HepG2 (cell line): ENCODE results near the gene TM4SF5. TPM values are rescaled to one million over a fixed set of nuclear protein-coding genes. Genes with fewer than 3 reads are reported as not detected.
A peak's percentile ranks its signal among the peaks of the same experiment; 100 is the strongest.

ENCODE experiments used
- ATAC-seq: fragments of 200-7000 bp; cut with Tn5 transposase; 3 replicates; pipeline ENCODE4 v1.9.1; 2020; ENCODE audit warnings: mild to moderate bottlenecking, moderate library complexity
- BruUV-seq: library from RNA; stranded (reverse); fragments of 400-500 nt; replicated peaks from 2 replicates; lab custom pipeline; 2021; lab: Mats Ljungman, UMichigan
- CTCF ChIA-PET: fragments of 300-600 bp; formaldehyde crosslinking; extraction: SDS; loops from one replicate; lab custom pipeline; 2021; ENCODE audit warnings: low total read pairs, inconsistent platforms, low intra/inter-chr PET ratio; lab: Yijun Ruan, JAX
- POLR2A ChIA-PET: fragments of 350-600 bp; sonication (Branson Sonifier 250); formaldehyde crosslinking; loops from one replicate; lab custom pipeline; 2020; ENCODE audit warnings: antibody characterized with exemption, inconsistent platforms; lab: Yijun Ruan, JAX
- DNase-seq: peaks from one replicate; pipeline ENCODE4 v3.0.0-alpha.2; 2015; ENCODE audit warnings: low spot score
- FAIRE-seq: peaks from 3 replicates; lab custom pipeline; 2011; peaks lifted over from hg19 to GRCh38; lab: Jason Lieb, UNC
- H2AFZ ChIP-seq: one replicate; pipeline ENCODE4 v1.6.1; 2011; ENCODE audit warnings: low read length, inconsistent platforms
- H3K27ac ChIP-seq: fragments of 300-600 bp; 3 replicates; pipeline ENCODE4 v1.8.0; 2011; ENCODE audit warnings: mixed run types, mild to moderate bottlenecking, mixed read lengths, low read length, inconsistent platforms; ENCODE audit not compliant: insufficient read depth; ENCODE audit errors: extremely low read length
- H3K27me3 ChIP-seq, 2 experiments: fragments of 200-600 bp in 1 of 2; 2 replicates in 1 of 2; 3 replicates in 1 of 2; pipeline versions ENCODE4 v1.6.0 to v1.8.0; 2011; ENCODE audit warnings: low read length in 2 of 2, mild to moderate bottlenecking in 2 of 2, moderate library complexity in 2 of 2, inconsistent platforms in 1 of 2; ENCODE audit not compliant: insufficient read depth in 2 of 2, control insufficient read depth in 1 of 2
- H3K36me3 ChIP-seq, 2 experiments: fragments of 200-600 bp in 1 of 2; replicated peaks in 1 of 2; 2 replicates in 1 of 2; 3 replicates in 1 of 2; pipeline versions ENCODE4 v1.5.1 to v1.8.0; 2011; ENCODE audit warnings: low read length in 2 of 2, inconsistent platforms in 1 of 2; ENCODE audit not compliant: insufficient read depth in 2 of 2, control insufficient read depth in 1 of 2
- H3K4me1 ChIP-seq: 2 replicates; pipeline ENCODE4 v1.5.1; 2012; ENCODE audit warnings: low read length, inconsistent platforms; ENCODE audit not compliant: insufficient read depth
- H3K4me2 ChIP-seq: 2 replicates; pipeline ENCODE4 v1.6.0; 2011; ENCODE audit warnings: low read depth, low read length, inconsistent platforms
- H3K4me3 ChIP-seq, 3 experiments: fragments of 200-600 bp in 1 of 3; sonication (generic), shearing (Covaris generic) in 1 of 3; replicated peaks in 1 of 3; 2 replicates each; pipeline ENCODE4 v1.5.1; 2011 to 2016; ENCODE audit warnings: low read length in 3 of 3, inconsistent platforms in 2 of 3, low read depth in 2 of 3, mild to moderate bottlenecking in 2 of 3, control low read depth in 1 of 3, mixed read lengths in 1 of 3; ENCODE audit not compliant: insufficient read depth in 1 of 3
- H3K79me2 ChIP-seq: one replicate; pipeline ENCODE4 v1.6.1; 2011; ENCODE audit warnings: low read length, inconsistent platforms; ENCODE audit not compliant: insufficient read depth
- H3K9ac ChIP-seq: 2 replicates; pipeline ENCODE4 v1.6.0; 2011; ENCODE audit warnings: mild to moderate bottlenecking, low read depth, low read length, inconsistent platforms; ENCODE audit not compliant: insufficient read depth
- H3K9me3 ChIP-seq: 2 replicates; pipeline ENCODE4 v1.5.1; 2012; ENCODE audit warnings: mild to moderate bottlenecking, low read length
- H4K20me1 ChIP-seq: 2 replicates; pipeline ENCODE4 v1.6.0; 2011; ENCODE audit warnings: inconsistent platforms, mild to moderate bottlenecking, low read length, moderate library complexity; ENCODE audit not compliant: insufficient read depth
- ARID2 ChIP-seq: sonication (generic); formaldehyde crosslinking; IDR thresholded peaks from 2 replicates; pipeline ENCODE4 v1.8.1; 2022; ENCODE audit warnings: mild to moderate bottlenecking, missing genetic modification reagents, borderline replicate concordance
- CENPT ChIP-seq: sonication (generic); formaldehyde crosslinking; IDR thresholded peaks from 2 replicates; pipeline ENCODE4 v1.8.0; 2022; ENCODE audit warnings: low read depth, mild to moderate bottlenecking, moderate library complexity, missing genetic modification reagents
- DR1 ChIP-seq: sonication (generic); formaldehyde crosslinking; IDR thresholded peaks from 2 replicates; pipeline ENCODE4 v1.8.0; 2021; ENCODE audit warnings: mild to moderate bottlenecking, missing genetic modification reagents, inconsistent platforms
- HNF4G ChIP-seq, 2 experiments: sonication (generic) in 1 of 2; formaldehyde crosslinking in 1 of 2; IDR thresholded peaks; 2 replicates each; pipeline versions ENCODE4 v1.4.0 to v1.6.1; 2011 to 2020; ENCODE audit warnings: borderline replicate concordance in 2 of 2, low read depth in 2 of 2, mild to moderate bottlenecking in 2 of 2, low read length in 1 of 2, missing genetic modification reagents in 1 of 2, moderate library complexity in 1 of 2
- RBM22 ChIP-seq: fragments of 200-400 bp; formaldehyde crosslinking; optimal IDR thresholded peaks from 2 replicates; pipeline ENCODE3; 2017; ENCODE audit warnings: mild to moderate bottlenecking, low read length, moderate library complexity
- ZGPAT ChIP-seq: IDR thresholded peaks from 2 replicates; pipeline ENCODE4 v1.6.1; 2016; ENCODE audit warnings: mild to moderate bottlenecking
- ZNF317 ChIP-seq: sonication (generic); formaldehyde crosslinking; IDR thresholded peaks from 2 replicates; pipeline ENCODE4 v1.5.0; 2020; ENCODE audit warnings: mild to moderate bottlenecking, missing genetic modification reagents
- ZNF326 ChIP-seq: sonication (generic); formaldehyde crosslinking; IDR thresholded peaks from 2 replicates; pipeline ENCODE4 v1.4.0; 2020; ENCODE audit warnings: missing genetic modification reagents, borderline replicate concordance
- ZNF354B ChIP-seq: sonication (generic); formaldehyde crosslinking; IDR thresholded peaks from 2 replicates; pipeline ENCODE4 v1.8.0; 2022; ENCODE audit warnings: mild to moderate bottlenecking, missing genetic modification reagents
- ZSCAN21 ChIP-seq: sonication (generic); formaldehyde crosslinking; IDR thresholded peaks from 2 replicates; pipeline ENCODE4 v1.8.0; 2022; ENCODE audit warnings: mild to moderate bottlenecking, missing genetic modification reagents, moderate library complexity, borderline replicate concordance
- WGBS: methylation state at CpG from one replicate; pipeline ENCODE4 v1.1.6; 2017; ENCODE audit warnings: low lambda C conversion rate; 5-methylcytosine and 5-hydroxymethylcytosine counted together
- in situ Hi-C: cut with HindIII; loops from 2 replicates; pipeline ENCODE4 v1.10.0; 2017; ENCODE audit warnings: low pct_unique_long_range_greater_than_20kb; ENCODE audit not compliant: extremely low pct_ligation_motif_present
- intact Hi-C: fragments of 100-400 bp; cut with micrococcal nuclease; formaldehyde crosslinking; loops from one replicate; pipeline ENCODE4 v1.10.0; 2022; ENCODE audit not compliant: unreplicated experiment
- polyA plus RNA-seq, 8 experiments: library from polyadenylated mRNA; depleted of rRNA in 3 of 8; stranded (reverse) in 7 of 8; unstranded in 1 of 8; fragments of >200 nt; fragmentation: Illumina TruSeq in 4 of 8; extraction: Trizol in 4 of 8; gene quantifications; 2 replicates each; pipeline versions ENCODE4 v1.2.1 to v1.2.3, GENCODE V29; 2011 to 2016; ENCODE audit warnings: low read depth in 4 of 8, missing spikeins in 1 of 8, mixed read lengths in 1 of 8; ENCODE audit not compliant: insufficient read depth in 1 of 8
- total RNA-seq, 5 experiments: library from RNA; depleted of rRNA; stranded (reverse); fragments of >200 nt; fragmentation: Illumina TruSeq; extraction: Trizol; gene quantifications; 2 replicates each; pipeline ENCODE4 v1.2.3, GENCODE V29; 2016; ENCODE audit warnings: low read depth in 1 of 5
- TF ChIP-seq, protein P1 (sequence below): IDR thresholded peaks from 2 replicates; pipeline ENCODE4 v1.6.1; 2016; ENCODE audit warnings: low read depth
- TF ChIP-seq, protein P2 (sequence below): sonication (generic); formaldehyde crosslinking; IDR thresholded peaks from 2 replicates; pipeline ENCODE4 v1.4.0; 2020; ENCODE audit warnings: missing genetic modification reagents, borderline replicate concordance
- TF ChIP-seq, protein P3 (sequence below): sonication (generic); formaldehyde crosslinking; IDR thresholded peaks from 2 replicates; pipeline ENCODE4 v1.5.1; 2020; ENCODE audit warnings: missing genetic modification reagents, mild to moderate bottlenecking, borderline replicate concordance
- TF ChIP-seq, protein P4 (sequence below): sonication (generic); formaldehyde crosslinking; IDR thresholded peaks from 2 replicates; pipeline ENCODE4 v1.4.0; 2020; ENCODE audit warnings: missing genetic modification reagents, mild to moderate bottlenecking, borderline replicate concordance

TM4SF5 gene
- total and polyA plus RNA-seq, 2 of the 13 experiments (the other 11 are each of a cell fraction or from before 2014, with no cell fraction given) = 30.1 to 126 TPM

DNA sequence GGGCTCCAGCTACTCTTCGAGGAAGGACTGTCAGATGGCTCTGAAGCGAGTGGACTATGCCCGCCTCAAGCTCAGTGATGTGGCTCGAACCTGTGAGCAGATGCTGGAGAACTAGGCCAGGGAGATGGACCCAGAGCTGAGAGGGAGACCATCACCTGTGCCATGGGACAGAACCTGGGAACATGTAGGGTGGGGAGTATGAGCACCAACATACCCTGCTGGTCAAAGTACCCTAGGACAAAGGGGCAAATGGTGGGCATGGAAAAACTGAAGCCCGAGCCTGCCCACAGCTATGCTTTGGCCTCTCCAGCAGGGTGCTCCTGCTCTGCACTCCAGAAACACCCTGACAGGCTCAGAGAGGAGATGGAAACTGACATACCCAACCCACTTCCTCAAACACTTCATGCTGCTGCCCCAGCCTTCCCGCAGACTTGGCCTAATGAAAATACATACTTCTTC, 38.6 kb upstream of the TM4SF5 start:
- no peaks in the 10 kb centered on the region for H4K20me1 ChIP-seq
- no TSS peak for BruUV-seq
- in situ Hi-C loops (loop anchor here (5.0 to 10.0 kb wide), 2 partner anchors 52 to 149 kb away; partner anchors contain the start of genes GLTPD2 and VMO1), intact Hi-C loops (loop anchor here (5.0 kb wide), 1 partner anchor 39 kb away; the partner anchor contains the start of gene TM4SF5)
- H3K4me3 ChIP-seq = no peak overlapping the region
- no peaks in the 10 kb centered on the region; a peak in 2 of 5 replicates for H3K36me3 ChIP-seq
- no peaks in the 10 kb centered on the region; a peak in 1 of 5 replicates for H3K27me3 ChIP-seq
- H3K9me3 ChIP-seq = no peaks in the 10 kb centered on the region
- H3K4me2 ChIP-seq = peak overlapping the region; percentile 26; the same call in 1 of the 2 replicates
- CTCF ChIA-PET = interaction anchor here (1.3 to 3.5 kb wide), 3 partner anchors 56 to 155 kb away, joined by 5 to 51 read pairs (median 8); partner anchors contain the start of gene GLTPD2
- no peak for FAIRE-seq
- POLR2A ChIA-PET = interaction anchor here (0.7 to 5.1 kb wide), 9 partner anchors 11 to 73 kb away, joined by 3 to 110 read pairs (median 23); partner anchors contain the start of genes ARRB2, GLTPD2, PLD2 and PSMB6
- H3K4me1 ChIP-seq = peaks cover 71% of the 10 kb centered on the region
- no peak overlapping the region for H2AFZ ChIP-seq
- peak; percentile 7; the same call in 2 of the 3 replicates for ATAC-seq
- peak; percentile 37 for DNase-seq
- H3K79me2 ChIP-seq = peaks cover 6% of the 10 kb centered on the region
- H3K27ac ChIP-seq = peak overlapping the region; percentile 10
- no peak overlapping the region for H3K9ac ChIP-seq
- WGBS = 76% methylated on average over 6 of the region's 6 CpGs
- TF ChIP-seq ZNF354B (CRISPR knock-in tag) (0 out of 2 replicates have a peak, but pooled peaks have one; percentile 23), ZSCAN21 (CRISPR knock-in tag) (no peak), ARID2 (CRISPR knock-in tag) (no peak), DR1 (CRISPR knock-in tag) (no peak), ZNF317 (CRISPR knock-in tag) (no peak), ZNF326 (CRISPR knock-in tag) (no peak), RBM22 (no peak), HNF4G (IDR thresholded peaks at IDR 0.05; ENCODE audit: borderline replicate concordance, low read depth, low read length) (no peak), HNF4G (CRISPR knock-in tag; IDR thresholded peaks at IDR 0.05; ENCODE audit: borderline replicate concordance, low read depth) (no peak), CENPT (CRISPR knock-in tag) (no peak), ZGPAT (CRISPR knock-in tag) (no peak)
- TF ChIP-seq, protein P1, sequence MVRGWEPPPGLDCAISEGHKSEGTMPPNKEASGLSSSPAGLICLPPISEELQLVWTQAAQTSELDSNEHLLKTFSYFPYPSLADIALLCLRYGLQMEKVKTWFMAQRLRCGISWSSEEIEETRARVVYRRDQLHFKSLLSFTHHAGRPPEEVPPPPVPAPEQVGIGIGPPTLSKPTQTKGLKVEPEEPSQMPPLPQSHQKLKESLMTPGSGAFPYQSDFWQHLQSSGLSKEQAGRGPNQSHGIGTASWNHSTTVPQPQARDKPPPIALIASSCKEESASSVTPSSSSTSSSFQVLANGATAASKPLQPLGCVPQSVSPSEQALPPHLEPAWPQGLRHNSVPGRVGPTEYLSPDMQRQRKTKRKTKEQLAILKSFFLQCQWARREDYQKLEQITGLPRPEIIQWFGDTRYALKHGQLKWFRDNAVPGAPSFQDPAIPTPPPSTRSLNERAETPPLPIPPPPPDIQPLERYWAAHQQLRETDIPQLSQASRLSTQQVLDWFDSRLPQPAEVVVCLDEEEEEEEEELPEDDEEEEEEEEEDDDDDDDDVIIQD = no peak
- TF ChIP-seq, protein P2, sequence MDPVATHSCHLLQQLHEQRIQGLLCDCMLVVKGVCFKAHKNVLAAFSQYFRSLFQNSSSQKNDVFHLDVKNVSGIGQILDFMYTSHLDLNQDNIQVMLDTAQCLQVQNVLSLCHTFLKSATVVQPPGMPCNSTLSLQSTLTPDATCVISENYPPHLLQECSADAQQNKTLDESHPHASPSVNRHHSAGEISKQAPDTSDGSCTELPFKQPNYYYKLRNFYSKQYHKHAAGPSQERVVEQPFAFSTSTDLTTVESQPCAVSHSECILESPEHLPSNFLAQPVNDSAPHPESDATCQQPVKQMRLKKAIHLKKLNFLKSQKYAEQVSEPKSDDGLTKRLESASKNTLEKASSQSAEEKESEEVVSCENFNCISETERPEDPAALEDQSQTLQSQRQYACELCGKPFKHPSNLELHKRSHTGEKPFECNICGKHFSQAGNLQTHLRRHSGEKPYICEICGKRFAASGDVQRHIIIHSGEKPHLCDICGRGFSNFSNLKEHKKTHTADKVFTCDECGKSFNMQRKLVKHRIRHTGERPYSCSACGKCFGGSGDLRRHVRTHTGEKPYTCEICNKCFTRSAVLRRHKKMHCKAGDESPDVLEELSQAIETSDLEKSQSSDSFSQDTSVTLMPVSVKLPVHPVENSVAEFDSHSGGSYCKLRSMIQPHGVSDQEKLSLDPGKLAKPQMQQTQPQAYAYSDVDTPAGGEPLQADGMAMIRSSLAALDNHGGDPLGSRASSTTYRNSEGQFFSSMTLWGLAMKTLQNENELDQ (CRISPR knock-in tag) = no peak
- TF ChIP-seq, protein P3, sequence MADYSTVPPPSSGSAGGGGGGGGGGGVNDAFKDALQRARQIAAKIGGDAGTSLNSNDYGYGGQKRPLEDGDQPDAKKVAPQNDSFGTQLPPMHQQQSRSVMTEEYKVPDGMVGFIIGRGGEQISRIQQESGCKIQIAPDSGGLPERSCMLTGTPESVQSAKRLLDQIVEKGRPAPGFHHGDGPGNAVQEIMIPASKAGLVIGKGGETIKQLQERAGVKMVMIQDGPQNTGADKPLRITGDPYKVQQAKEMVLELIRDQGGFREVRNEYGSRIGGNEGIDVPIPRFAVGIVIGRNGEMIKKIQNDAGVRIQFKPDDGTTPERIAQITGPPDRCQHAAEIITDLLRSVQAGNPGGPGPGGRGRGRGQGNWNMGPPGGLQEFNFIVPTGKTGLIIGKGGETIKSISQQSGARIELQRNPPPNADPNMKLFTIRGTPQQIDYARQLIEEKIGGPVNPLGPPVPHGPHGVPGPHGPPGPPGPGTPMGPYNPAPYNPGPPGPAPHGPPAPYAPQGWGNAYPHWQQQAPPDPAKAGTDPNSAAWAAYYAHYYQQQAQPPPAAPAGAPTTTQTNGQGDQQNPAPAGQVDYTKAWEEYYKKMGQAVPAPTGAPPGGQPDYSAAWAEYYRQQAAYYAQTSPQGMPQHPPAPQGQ = no peak
- TF ChIP-seq, protein P4, sequence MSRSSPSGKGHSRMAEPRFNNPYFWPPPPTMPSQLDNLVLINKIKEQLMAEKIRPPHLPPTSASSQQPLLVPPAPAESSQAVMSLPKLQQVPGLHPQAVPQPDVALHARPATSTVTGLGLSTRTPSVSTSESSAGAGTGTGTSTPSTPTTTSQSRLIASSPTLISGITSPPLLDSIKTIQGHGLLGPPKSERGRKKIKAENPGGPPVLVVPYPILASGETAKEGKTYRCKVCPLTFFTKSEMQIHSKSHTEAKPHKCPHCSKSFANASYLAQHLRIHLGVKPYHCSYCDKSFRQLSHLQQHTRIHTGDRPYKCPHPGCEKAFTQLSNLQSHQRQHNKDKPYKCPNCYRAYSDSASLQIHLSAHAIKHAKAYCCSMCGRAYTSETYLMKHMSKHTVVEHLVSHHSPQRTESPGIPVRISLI (CRISPR knock-in tag) = no peak
